KMS-11 (cell line): ENCODE results near the gene MROH2A.

Experiments
- H2AFZ ChIP-seq: fragments of 200-600 bp; sonication (generic); 2 replicates; pipeline ENCODE4 v1.6.1; 2016; ENCODE audit warnings: antibody characterized with exemption, mixed run types, low read depth
- H3K27ac ChIP-seq: fragments of 200-600 bp; sonication (generic); 2 replicates; pipeline ENCODE4 v1.6.1; 2016; ENCODE audit warnings: mild to moderate bottlenecking, mixed run types
- H3K27me3 ChIP-seq: fragments of 200-600 bp; sonication (generic); 2 replicates; pipeline ENCODE4 v1.6.1; 2017; ENCODE audit warnings: mild to moderate bottlenecking, low read depth, mixed run types, moderate library complexity; ENCODE audit not compliant: insufficient read depth
- H3K36me3 ChIP-seq: fragments of 200-600 bp; sonication (generic); 2 replicates; pipeline ENCODE4 v1.6.1; 2017; ENCODE audit warnings: mild to moderate bottlenecking, mixed run types; ENCODE audit not compliant: insufficient read depth
- H3K4me1 ChIP-seq: fragments of 200-600 bp; sonication (generic); 2 replicates; pipeline ENCODE4 v1.6.1; 2016; ENCODE audit warnings: mild to moderate bottlenecking, low read depth, mixed run types; ENCODE audit not compliant: poor library complexity, severe bottlenecking
- H3K4me2 ChIP-seq: fragments of 200-600 bp; sonication (generic); 2 replicates; pipeline ENCODE4 v1.7.0; 2016; ENCODE audit warnings: mild to moderate bottlenecking, mixed run types
- H3K4me3 ChIP-seq: fragments of 200-600 bp; sonication (generic); IDR thresholded peaks from 2 replicates; pipeline ENCODE4 v1.6.1; 2017; ENCODE audit warnings: low read depth, low read length, mixed read lengths; ENCODE audit not compliant: insufficient read depth
- H3K79me2 ChIP-seq: fragments of 200-600 bp; sonication (generic); 2 replicates; pipeline ENCODE4 v1.6.1; 2016; ENCODE audit warnings: low read depth, mixed run types; ENCODE audit not compliant: insufficient read depth
- H3K9ac ChIP-seq: fragments of 200-600 bp; sonication (generic); 2 replicates; pipeline ENCODE4 v1.6.1; 2016; ENCODE audit warnings: mild to moderate bottlenecking, mixed run types
- H4K20me1 ChIP-seq: fragments of 200-600 bp; sonication (generic); 2 replicates; pipeline ENCODE4 v1.6.1; 2016; ENCODE audit warnings: mild to moderate bottlenecking, mixed run types; ENCODE audit not compliant: insufficient read depth
- CTCF ChIP-seq: fragments of 200-600 bp; sonication (generic); conservative IDR thresholded peaks from 2 replicates; pipeline ENCODE4 v1.6.1; 2017; ENCODE audit warnings: low read depth, mild to moderate bottlenecking, antibody characterized with exemption, low read length, moderate library complexity, mixed read lengths

MROH2A gene

GRCh38 chr2:233815861-233816260 lies 37.7 kb downstream of the MROH2A start:
- H3K36me3 ChIP-seq: no peaks in the 10 kb centered on the region
- TF ChIP-seq CTCF: no peak
- no peaks in the 10 kb centered on the region for H3K27me3 ChIP-seq
- no peaks in the 10 kb centered on the region for H4K20me1 ChIP-seq
- H2AFZ ChIP-seq: no peak overlapping the region
- no peak overlapping the region for H3K4me2 ChIP-seq
- H3K79me2 ChIP-seq: no peaks in the 10 kb centered on the region
- H3K27ac ChIP-seq: no peak overlapping the region
- H3K9ac ChIP-seq: no peak overlapping the region
- H3K4me3 ChIP-seq: no peak overlapping the region
- no peaks in the 10 kb centered on the region for H3K4me1 ChIP-seq

- no peak overlapping the region for H2AFZ ChIP-seq
- TF ChIP-seq CTCF: no peak
- H3K4me1 ChIP-seq: no peaks in the 10 kb centered on the region
- H4K20me1 ChIP-seq: no peaks in the 10 kb centered on the region
- no peak overlapping the region for H3K4me2 ChIP-seq
- H3K27me3 ChIP-seq: no peaks in the 10 kb centered on the region
- no peaks in the 10 kb centered on the region for H3K79me2 ChIP-seq
- H3K9ac ChIP-seq: no peak overlapping the region
- no peak overlapping the region for H3K27ac ChIP-seq
- H3K36me3 ChIP-seq: no peaks in the 10 kb centered on the region
- H3K4me3 ChIP-seq: no peak overlapping the region
These were observed 38.2 kb downstream of the MROH2A start for GRCh38 chr2:233816334-233816733.

GRCh38 chr2:233816771-233817170 lies 38.6 kb downstream of the MROH2A start:
- no peaks in the 10 kb centered on the region for H4K20me1 ChIP-seq
- H3K36me3 ChIP-seq: no peaks in the 10 kb centered on the region
- no peak overlapping the region for H3K4me2 ChIP-seq
- no peak overlapping the region for H3K9ac ChIP-seq
- H3K27me3 ChIP-seq: no peaks in the 10 kb centered on the region
- H3K4me1 ChIP-seq: no peaks in the 10 kb centered on the region
- no peak for TF ChIP-seq CTCF
- H3K27ac ChIP-seq: no peak overlapping the region
- no peak overlapping the region for H2AFZ ChIP-seq
- H3K79me2 ChIP-seq: no peaks in the 10 kb centered on the region
- H3K4me3 ChIP-seq: no peak overlapping the region

- H3K4me1 ChIP-seq: no peaks in the 10 kb centered on the region
These were observed 39.3 kb downstream of the MROH2A start for GRCh38 chr2:233817361-233817911.

More at GRCh38 chr2:233817361-233817911, 39.3 kb downstream of the MROH2A start:
- no peak for TF ChIP-seq CTCF
- Histone ChIP-seq H3K27me3 (no peaks in the 10 kb centered on the region), H4K20me1 (no peaks in the 10 kb centered on the region), H3K36me3 (no peaks in the 10 kb centered on the region), H3K27ac (no peak overlapping the region), H3K79me2 (no peaks in the 10 kb centered on the region), H3K4me2 (no peak overlapping the region), H3K4me3 (no peak overlapping the region), H3K9ac (no peak overlapping the region), H2AFZ (no peak overlapping the region)
